H1 (cell line): ENCODE results near the gene PIAS1. TPM values are rescaled to one million over a fixed set of nuclear protein-coding genes. Genes with fewer than 3 reads are reported as not detected.
A peak's percentile ranks its signal among the peaks of the same experiment; 100 is the strongest.

Experiments
- CTCF ChIA-PET: fragments of 300-600 bp; sonication (Branson Sonifier 250); formaldehyde crosslinking; loops from one replicate; lab custom pipeline; 2021; ENCODE audit not compliant: partially characterized antibody; lab: Charles Lee
- POLR2A ChIA-PET: fragments of 300-600 bp; sonication (Branson Sonifier 250); formaldehyde crosslinking; loops from one replicate; lab custom pipeline; 2021; ENCODE audit warnings: inconsistent platforms; ENCODE audit not compliant: partially characterized antibody; lab: Charles Lee
- DNase-seq, 2 experiments: peaks; one replicate each; pipeline versions ENCODE4 v3.0.0 to v3.0.0-alpha.2; 2010 to 2022; ENCODE audit warnings: low spot score in 2 of 2, low read depth in 1 of 2, mixed read lengths in 1 of 2
- FAIRE-seq: peaks from 2 replicates; lab custom pipeline; 2011; peaks lifted over from hg19 to GRCh38; lab: Jason Lieb, UNC
- H2AFZ ChIP-seq: 2 replicates; pipeline ENCODE4 v1.8.1; 2012; ENCODE audit warnings: low read length, inconsistent platforms
- H2AK5ac ChIP-seq: 2 replicates; pipeline ENCODE4 v1.6.1; 2013; ENCODE audit warnings: low read depth, low read length
- H2BK120ac ChIP-seq: replicated peaks from 2 replicates; pipeline ENCODE3; 2013; ENCODE audit warnings: low read depth, low read length, inconsistent platforms
- H2BK12ac ChIP-seq: 2 replicates; pipeline ENCODE4 v1.6.1; 2013; ENCODE audit warnings: low read depth, low read length
- H2BK15ac ChIP-seq: 2 replicates; pipeline ENCODE4 v1.6.1; 2013; ENCODE audit warnings: low read length
- H2BK20ac ChIP-seq: 2 replicates; pipeline ENCODE4 v1.6.1; 2013; ENCODE audit warnings: low read length
- H2BK5ac ChIP-seq: 2 replicates; pipeline ENCODE4 v1.6.1; 2013; ENCODE audit warnings: low read depth, low read length
- H3K14ac ChIP-seq: 2 replicates; pipeline ENCODE4 v1.6.1; 2013; ENCODE audit warnings: inconsistent platforms; ENCODE audit not compliant: insufficient read length
- H3K18ac ChIP-seq: 2 replicates; pipeline ENCODE4 v1.6.1; 2013; ENCODE audit warnings: low read length; ENCODE audit errors: extremely low read depth
- H3K23ac ChIP-seq: 2 replicates; pipeline ENCODE4 v1.6.1; 2013; ENCODE audit warnings: inconsistent platforms; ENCODE audit not compliant: insufficient read length
- H3K23me2 ChIP-seq: 2 replicates; pipeline ENCODE4 v1.6.1; 2013; ENCODE audit warnings: low read depth, low read length
- H3K27ac ChIP-seq: 2 replicates; pipeline ENCODE4 v1.6.1; 2011; ENCODE audit warnings: low read depth, low read length, inconsistent platforms
- H3K27me3 ChIP-seq, 4 experiments: replicated peaks in 1 of 4; 1 replicate in 1 of 4; 2 replicates in 3 of 4; pipeline versions ENCODE4 v1.6.1 to v1.8.1; 2011 to 2013; ENCODE audit warnings: low read length in 3 of 4, mild to moderate bottlenecking in 3 of 4, inconsistent platforms in 2 of 4, mixed read lengths in 2 of 4, moderate library complexity in 1 of 4; ENCODE audit not compliant: control insufficient read depth in 3 of 4, insufficient read depth in 3 of 4; ENCODE audit errors: extremely low read depth in 1 of 4
- H3K36me3 ChIP-seq, 4 experiments: 2 replicates each; pipeline versions ENCODE4 v1.6.1 to v1.8.1; 2011 to 2013; ENCODE audit warnings: mild to moderate bottlenecking in 4 of 4, low read length in 3 of 4, moderate library complexity in 2 of 4, control low read depth in 1 of 4, inconsistent platforms in 1 of 4; ENCODE audit not compliant: insufficient read depth in 4 of 4, control insufficient read depth in 2 of 4
- H3K4ac ChIP-seq: replicated peaks from 2 replicates; pipeline ENCODE3; 2013; ENCODE audit warnings: low read length, low read depth, mixed read lengths, inconsistent platforms; ENCODE audit not compliant: insufficient read length
- H3K4me1 ChIP-seq, 4 experiments: replicated peaks in 1 of 4; 1 replicate in 1 of 4; 2 replicates in 3 of 4; pipeline versions ENCODE4 v1.6.1 to v1.8.1; 2011 to 2013; ENCODE audit warnings: low read length in 3 of 4, inconsistent platforms in 2 of 4, mixed read lengths in 1 of 4; ENCODE audit not compliant: insufficient read depth in 4 of 4, control insufficient read depth in 3 of 4
- H3K4me2 ChIP-seq, 2 experiments: 2 replicates each; pipeline versions ENCODE4 v1.6.1 to v1.8.1; 2011 to 2013; ENCODE audit warnings: low read depth in 2 of 2, low read length in 2 of 2, control low read depth in 1 of 2, inconsistent platforms in 1 of 2, mild to moderate bottlenecking in 1 of 2; ENCODE audit not compliant: insufficient read depth in 1 of 2
- H3K4me3 ChIP-seq, 4 experiments: fragments of 200-600, 300-600 bp in 1 of 4; sonication (generic), shearing (Covaris generic), sonication (Bioruptor Twin) in 1 of 4; 2 replicates each; pipeline versions ENCODE4 v1.5.1 to v1.8.1; 2011 to 2016; ENCODE audit warnings: low read length in 4 of 4, low read depth in 3 of 4, control low read depth in 2 of 4, inconsistent platforms in 2 of 4, mild to moderate bottlenecking in 2 of 4, mixed read lengths in 1 of 4, moderate library complexity in 1 of 4; ENCODE audit not compliant: insufficient read depth in 2 of 4; ENCODE audit errors: extremely low read depth in 1 of 4
- H3K56ac ChIP-seq: replicated peaks from 2 replicates; pipeline ENCODE3; 2013; ENCODE audit warnings: low read depth, mild to moderate bottlenecking, mixed read lengths, low read length, inconsistent platforms; ENCODE audit not compliant: insufficient read length
- H3K79me1 ChIP-seq: 2 replicates; pipeline ENCODE4 v1.6.1; 2013; ENCODE audit warnings: low read depth, low read length, control low read depth
- H3K79me2 ChIP-seq, 2 experiments: 2 replicates each; pipeline versions ENCODE4 v1.6.1 to v1.8.1; 2012 to 2013; ENCODE audit warnings: low read length in 2 of 2, mild to moderate bottlenecking in 2 of 2, inconsistent platforms in 1 of 2; ENCODE audit not compliant: insufficient read depth in 2 of 2, control insufficient read depth in 1 of 2
- H3K9ac ChIP-seq, 4 experiments: replicated peaks in 1 of 4; 1 replicate in 1 of 4; 2 replicates in 3 of 4; pipeline versions ENCODE4 v1.6.1 to v1.8.1; 2011 to 2013; ENCODE audit warnings: low read depth in 3 of 4, low read length in 3 of 4, control low read depth in 2 of 4, mild to moderate bottlenecking in 2 of 4, moderate library complexity in 2 of 4, inconsistent platforms in 1 of 4; ENCODE audit errors: extremely low read depth in 1 of 4
- H3K9me3 ChIP-seq, 2 experiments: 2 replicates each; pipeline versions ENCODE4 v1.6.1 to v1.8.1; 2012 to 2013; ENCODE audit warnings: mild to moderate bottlenecking in 2 of 2, moderate library complexity in 2 of 2, control low read depth in 1 of 2, inconsistent platforms in 1 of 2, low read depth in 1 of 2, low read length in 1 of 2, mixed read lengths in 1 of 2; ENCODE audit not compliant: insufficient read depth in 2 of 2
- H4K20me1 ChIP-seq, 2 experiments: replicated peaks in 1 of 2; 2 replicates each; pipeline versions ENCODE3 to v1.8.1; 2011 to 2013; ENCODE audit warnings: inconsistent platforms in 2 of 2, low read length in 2 of 2, mild to moderate bottlenecking in 1 of 2; ENCODE audit not compliant: insufficient read depth in 2 of 2, control insufficient read depth in 1 of 2
- H4K5ac ChIP-seq: 2 replicates; pipeline ENCODE4 v1.6.1; 2013; ENCODE audit warnings: low read length, low read depth, mixed read lengths, inconsistent platforms; ENCODE audit not compliant: insufficient read length
- H4K8ac ChIP-seq: 2 replicates; pipeline ENCODE4 v1.8.0; 2013; ENCODE audit warnings: mild to moderate bottlenecking, moderate library complexity, low read length, inconsistent platforms; ENCODE audit not compliant: insufficient read depth; ENCODE audit errors: extremely low read depth
- H4K91ac ChIP-seq: replicated peaks from 2 replicates; pipeline ENCODE3; 2013; ENCODE audit warnings: low read length, mixed read lengths, inconsistent platforms; ENCODE audit not compliant: insufficient read length
- TBP ChIP-seq: IDR thresholded peaks from 2 replicates; pipeline ENCODE4 v1.6.1; 2011; ENCODE audit warnings: low read depth, low read length, improper control_type of control experiment
- WGBS, 2 experiments: shearing (Covaris generic) in 1 of 2; methylation state at CpG; one replicate each; pipeline versions ENCODE4 v1.1.6 to v1.1.7; 2013 to 2015; ENCODE audit warnings: low lambda C conversion rate in 2 of 2, mixed read lengths in 2 of 2, inconsistent platforms in 1 of 2, low coverage in 1 of 2, missing lambda C conversion rate in 1 of 2; ENCODE audit not compliant: insufficient replicate concordance in 2 of 2, insufficient coverage in 1 of 2, insufficient read length in 1 of 2; ENCODE audit errors: extremely low coverage in 1 of 2, missing lambda C conversion rate in 1 of 2; 5-methylcytosine and 5-hydroxymethylcytosine counted together
- polyA plus RNA-seq, 7 experiments: library from polyadenylated mRNA; depleted of rRNA in 3 of 7; stranded (reverse) in 5 of 7; unstranded in 2 of 7; fragments of >200 nt in 5 of 7; fragments of 200-250 nt in 2 of 7; gene quantifications; 1 replicate in 5 of 7; 2 replicates in 1 of 7; 4 replicates in 1 of 7; pipeline versions ENCODE4 v1.2.1 to v1.2.3, GENCODE V29; 2011 to 2013; ENCODE audit warnings: missing spikeins in 2 of 7, mixed read lengths in 2 of 7
- total RNA-seq: library from RNA; stranded (reverse); fragmentation: NEBNext Ultra II Directional; extraction: Animal tissue kit (Norgen Biotek cat#: 25700); gene quantifications from 2 replicates; pipeline ENCODE4 v1.2.1, GENCODE V29; 2021

Gene PIAS1
- total and polyA plus RNA-seq, 2 of the 8 experiments (the other 6 are each of a cell fraction or from before 2014, with no cell fraction given), result 30.8 to 34.5 TPM

DNA sequence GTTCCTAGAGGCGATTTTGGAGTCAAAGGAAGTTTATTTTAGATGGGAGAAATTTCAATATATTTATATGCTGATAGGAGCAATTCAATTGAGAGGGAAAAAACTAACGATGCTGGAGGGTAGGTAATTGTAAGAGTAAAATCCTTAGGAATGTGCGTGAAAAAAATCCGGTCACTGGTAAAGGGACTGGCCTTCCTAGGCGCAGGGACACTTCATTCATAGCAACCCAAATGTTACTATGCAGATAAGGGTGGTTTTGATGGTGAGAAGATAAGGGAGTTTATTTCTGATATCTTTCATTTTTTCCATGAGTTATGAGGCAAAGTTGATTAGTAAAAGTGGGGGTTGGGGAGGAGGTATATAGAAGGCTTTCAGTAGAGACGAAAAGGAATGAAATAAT is 1.1 kb upstream of the PIAS1 start:
- H3K4me3 ChIP-seq, result peak overlapping the region in 1 of 4 experiments; percentile 94; a peak in 1 of 8 replicates
- CTCF ChIA-PET, result interaction anchor here (0.9 to 1.2 kb wide), 2 partner anchors 113 to 217 kb away, joined by 3 to 4 read pairs; no protein-coding TSS in a partner anchor

More for the DNA sequence above, 1.1 kb upstream of the PIAS1 start:
- H4K8ac ChIP-seq, result no peak overlapping the region
- H3K56ac ChIP-seq, result no peak overlapping the region
- H3K4me1 ChIP-seq, result peaks cover 0 to 5% (median 3%) of the 10 kb centered on the region in 4 experiments; a peak in 3 of 7 replicates
- no peak for TF ChIP-seq TBP
- H2BK120ac ChIP-seq, result no peak overlapping the region
- no peak overlapping the region for H4K91ac ChIP-seq
- FAIRE-seq (no peak), DNase-seq (no peak)
- H3K9me3 ChIP-seq, result no peaks in the 10 kb centered on the region
- H3K9ac ChIP-seq, result no peak overlapping the region
- H3K23me2 ChIP-seq, result peaks cover 8% of the 10 kb centered on the region; the same call in 1 of the 2 replicates
- H2BK15ac ChIP-seq, result no peak overlapping the region
- no peak overlapping the region for H2AFZ ChIP-seq
- no peak overlapping the region for H2AK5ac ChIP-seq
- H3K36me3 ChIP-seq, result no peaks in the 10 kb centered on the region
- H2BK5ac ChIP-seq, result no peak overlapping the region
- H3K23ac ChIP-seq, result no peak overlapping the region
- no peak overlapping the region for H4K5ac ChIP-seq
- POLR2A ChIA-PET, result interaction anchor here (1.5 kb wide), 1 partner anchor 190 kb away, joined by 4 read pairs; no protein-coding TSS in a partner anchor
- H2BK12ac ChIP-seq, result no peak overlapping the region
- 74 to 100% methylated on average over 1 to 6 of the region's 6 CpGs for WGBS, 2 experiments
- peak overlapping the region in 1 of 2 experiments; percentile 51; a peak in 1 of 4 replicates for H3K4me2 ChIP-seq
- H3K79me1 ChIP-seq, result no peaks in the 10 kb centered on the region; the same call in 1 of the 2 replicates
- peaks cover 0 to 32% of the 10 kb centered on the region in 2 experiments; a peak in 3 of 4 replicates for H3K79me2 ChIP-seq
- no peaks in the 10 kb centered on the region; a peak in 1 of 7 replicates for H3K27me3 ChIP-seq
- H3K14ac ChIP-seq, result no peak overlapping the region
- H3K18ac ChIP-seq, result no peak overlapping the region
- H3K27ac ChIP-seq, result no peak overlapping the region
- H4K20me1 ChIP-seq, result peaks cover 3 to 11% of the 10 kb centered on the region in 2 experiments
- no peak overlapping the region for H3K4ac ChIP-seq
- H2BK20ac ChIP-seq, result no peak overlapping the region
